ENCODE measurements around the gene CACNA1G.

The CACNA1G gene

DNA sequence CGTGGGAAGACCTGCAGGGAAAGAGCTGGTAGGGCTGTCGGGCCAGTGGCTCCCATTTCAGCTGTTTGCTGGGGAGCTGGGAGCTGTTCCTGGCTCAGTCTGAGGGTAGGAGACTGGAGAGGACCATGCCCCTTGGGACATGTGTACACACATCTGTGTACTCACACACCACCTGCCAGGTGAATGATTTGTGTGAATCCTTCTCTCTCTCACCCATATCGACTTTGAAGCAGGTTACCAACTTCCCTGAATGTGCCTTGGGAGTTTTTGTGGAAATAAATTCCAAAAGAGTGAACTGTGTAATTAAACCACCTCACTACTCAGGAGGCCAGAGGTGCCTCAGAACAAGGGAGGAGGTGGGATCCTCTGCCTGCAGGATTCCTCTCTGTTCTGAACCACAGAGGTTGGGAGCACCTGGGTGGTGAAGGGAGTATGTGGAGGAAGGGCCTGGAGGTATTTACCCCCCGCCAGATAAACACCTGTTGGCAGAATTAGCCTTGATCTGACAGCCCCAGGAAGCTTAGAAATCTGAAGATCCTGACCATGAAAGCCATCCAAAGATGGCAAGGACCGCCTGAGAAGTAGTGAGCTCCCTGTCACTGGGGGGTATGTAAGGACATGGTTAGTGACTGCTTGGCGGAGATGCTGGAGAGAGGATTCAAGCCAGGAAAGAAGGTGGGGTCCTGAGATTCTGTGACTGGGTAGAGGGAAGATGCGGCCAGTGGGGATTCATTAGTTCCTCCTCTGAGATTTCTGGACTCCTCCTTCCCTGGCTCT lies 77.5 kb downstream of the CACNA1G start:
- H3K4me3 ChIP-seq (ENCODE audit: low read depth, low read length): no peak overlapping the region
- no peak for DNase-seq (ENCODE audit: low read depth)

DNA sequence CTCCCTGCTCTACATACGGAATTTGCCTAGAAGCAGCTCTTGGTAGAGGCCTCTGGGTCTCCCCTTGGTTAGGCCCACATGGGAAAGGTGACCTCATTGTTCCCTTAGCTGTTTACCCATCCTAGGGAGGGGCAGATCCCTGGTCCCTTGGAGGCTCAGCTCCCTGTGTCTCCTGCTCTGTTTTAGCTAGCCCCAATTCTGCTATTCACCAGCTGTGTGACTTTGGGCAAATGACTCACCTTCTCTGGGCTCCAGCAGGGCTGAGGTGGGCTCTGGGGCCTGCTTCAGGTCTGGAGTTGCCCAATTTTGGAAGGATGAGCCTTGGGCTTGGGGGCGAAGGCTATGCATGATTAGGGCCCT lies 78.1 kb downstream of the CACNA1G start:
- H3K4me3 ChIP-seq (ENCODE audit: low read depth, low read length): no peak overlapping the region
- DNase-seq (ENCODE audit: low read depth): no peak

DNA sequence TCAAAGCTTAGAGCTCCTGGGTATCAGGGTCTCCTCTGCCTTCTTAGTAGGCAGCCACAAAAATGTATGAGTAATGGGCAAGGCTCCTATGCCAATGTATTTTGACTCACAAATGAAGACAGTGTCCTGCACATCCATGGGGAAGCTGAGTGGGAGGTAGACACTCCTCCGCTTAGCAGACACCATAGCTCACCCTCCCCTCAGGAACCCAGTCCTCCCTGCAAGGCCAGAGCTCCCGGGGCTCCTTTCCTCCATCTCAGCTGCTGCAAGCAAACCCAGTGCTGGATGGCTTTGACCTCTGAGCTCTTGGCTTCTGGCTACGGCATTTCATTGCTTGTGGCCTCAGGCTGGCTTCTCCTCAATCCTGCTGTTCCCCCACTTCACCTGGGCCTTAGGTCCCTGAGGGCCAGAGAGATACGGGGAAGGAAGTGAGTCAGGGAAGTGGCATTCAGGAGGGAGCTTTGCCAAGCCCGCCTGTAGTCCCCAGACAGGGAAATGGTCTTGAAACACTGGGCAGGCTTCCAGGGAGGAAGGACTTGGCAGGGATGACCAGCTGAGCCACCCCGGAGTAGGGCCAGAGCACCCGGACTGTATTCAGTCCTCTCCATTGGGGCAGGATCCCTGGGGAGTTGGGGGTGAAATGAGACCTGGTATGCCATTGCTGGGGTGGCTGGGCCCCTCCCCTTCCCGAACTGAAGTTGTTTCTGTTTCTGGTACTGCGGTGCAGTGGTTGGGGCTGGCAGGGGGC lies 78.6 kb downstream of the CACNA1G start:
- DNase-seq (ENCODE audit: low read depth): peak; percentile 94
- H3K4me3 ChIP-seq (ENCODE audit: low read depth, low read length): no peak overlapping the region

DNA sequence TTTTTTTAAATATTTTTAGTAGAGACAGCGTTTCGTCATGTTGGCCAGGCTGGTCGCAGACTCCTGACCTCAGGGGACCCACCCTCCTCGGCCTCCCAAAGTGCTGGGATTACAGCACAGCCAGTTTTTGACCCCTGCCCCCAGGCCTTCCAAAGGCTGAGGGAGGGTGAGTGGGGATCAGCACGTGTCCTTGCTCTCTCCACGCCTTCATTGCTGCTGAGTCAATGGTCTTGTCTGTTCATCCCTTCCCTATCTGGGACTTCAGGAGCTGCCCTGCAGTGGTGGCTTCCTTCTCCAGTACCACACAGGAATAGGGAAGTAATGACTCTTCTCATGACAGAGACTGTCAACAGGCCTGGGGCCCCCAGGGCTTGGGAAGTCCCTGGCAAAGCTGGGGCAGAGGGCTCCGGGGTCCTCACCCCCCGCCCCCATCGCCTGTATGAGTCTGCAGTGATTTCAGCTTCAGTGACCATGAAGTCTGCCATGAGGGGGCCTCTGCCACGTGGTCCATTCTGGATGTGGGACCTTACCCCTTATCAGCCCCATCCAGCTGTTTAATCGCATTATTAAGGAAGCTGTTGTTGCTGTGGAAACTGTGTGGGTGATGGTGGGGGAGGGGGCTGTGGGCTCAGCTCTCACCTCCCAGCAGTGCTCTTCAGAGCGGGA lies 80.3 kb downstream of the CACNA1G start:
- DNase-seq (ENCODE audit: low read depth): no peak
- H3K4me3 ChIP-seq (ENCODE audit: low read depth, low read length): no peak overlapping the region

DNA sequence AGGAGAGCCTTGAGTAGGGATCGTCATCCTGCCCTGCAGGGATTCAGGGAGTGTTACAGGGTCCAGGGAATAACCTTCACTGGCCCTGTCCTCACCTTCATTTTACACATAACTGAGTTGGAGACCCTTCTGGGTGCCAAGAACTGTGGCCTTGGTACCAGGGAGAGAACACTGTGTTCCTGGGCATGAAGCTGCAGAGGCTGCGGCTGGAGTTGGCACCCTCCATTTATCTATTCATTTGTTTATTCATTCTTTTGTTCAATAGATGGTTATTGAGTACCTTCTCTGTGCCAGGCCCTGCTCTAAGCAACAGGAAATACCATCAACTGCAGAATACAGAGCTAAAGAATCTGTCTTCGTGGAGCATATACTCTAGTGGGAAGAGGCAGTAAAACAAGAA lies 80.8 kb downstream of the CACNA1G start:
- no peak overlapping the region for H3K4me3 ChIP-seq (ENCODE audit: low read depth, low read length)
- DNase-seq (ENCODE audit: low read depth): no peak

DNA sequence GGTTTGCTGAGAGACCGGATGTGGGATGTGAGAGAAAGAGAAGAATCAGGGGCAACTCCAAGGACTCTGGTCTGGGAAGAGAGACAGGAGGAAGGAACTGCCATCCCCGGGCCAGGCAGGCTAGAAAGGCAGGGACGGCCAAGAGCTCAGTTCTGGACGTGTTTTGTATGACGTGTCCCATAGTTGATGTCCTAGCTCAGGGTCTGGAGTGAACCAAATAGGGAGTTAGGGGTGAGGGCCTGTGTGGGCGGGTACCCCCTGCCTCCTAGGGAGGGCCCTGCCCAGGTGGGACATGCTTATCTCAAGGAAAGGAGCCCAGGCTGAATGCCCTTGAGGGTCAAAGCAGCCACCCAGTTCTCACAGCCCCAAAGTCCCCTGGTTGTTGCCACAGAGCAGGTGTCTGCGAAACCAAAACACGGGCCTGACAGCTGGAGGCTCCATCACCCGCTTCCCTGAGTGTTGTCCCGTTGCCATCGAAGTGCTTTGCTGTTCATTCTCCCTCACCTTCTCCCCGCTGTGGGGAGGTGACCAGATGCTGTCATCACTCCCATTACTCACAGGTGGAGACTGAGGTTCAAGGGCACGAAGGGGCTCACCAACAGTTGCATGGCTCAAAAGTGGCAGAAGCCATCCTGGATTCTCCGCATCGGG lies 81.7 kb downstream of the CACNA1G start:
- no peak for DNase-seq (ENCODE audit: low read depth)
- H3K4me3 ChIP-seq (ENCODE audit: low read depth, low read length): no peak overlapping the region

DNA sequence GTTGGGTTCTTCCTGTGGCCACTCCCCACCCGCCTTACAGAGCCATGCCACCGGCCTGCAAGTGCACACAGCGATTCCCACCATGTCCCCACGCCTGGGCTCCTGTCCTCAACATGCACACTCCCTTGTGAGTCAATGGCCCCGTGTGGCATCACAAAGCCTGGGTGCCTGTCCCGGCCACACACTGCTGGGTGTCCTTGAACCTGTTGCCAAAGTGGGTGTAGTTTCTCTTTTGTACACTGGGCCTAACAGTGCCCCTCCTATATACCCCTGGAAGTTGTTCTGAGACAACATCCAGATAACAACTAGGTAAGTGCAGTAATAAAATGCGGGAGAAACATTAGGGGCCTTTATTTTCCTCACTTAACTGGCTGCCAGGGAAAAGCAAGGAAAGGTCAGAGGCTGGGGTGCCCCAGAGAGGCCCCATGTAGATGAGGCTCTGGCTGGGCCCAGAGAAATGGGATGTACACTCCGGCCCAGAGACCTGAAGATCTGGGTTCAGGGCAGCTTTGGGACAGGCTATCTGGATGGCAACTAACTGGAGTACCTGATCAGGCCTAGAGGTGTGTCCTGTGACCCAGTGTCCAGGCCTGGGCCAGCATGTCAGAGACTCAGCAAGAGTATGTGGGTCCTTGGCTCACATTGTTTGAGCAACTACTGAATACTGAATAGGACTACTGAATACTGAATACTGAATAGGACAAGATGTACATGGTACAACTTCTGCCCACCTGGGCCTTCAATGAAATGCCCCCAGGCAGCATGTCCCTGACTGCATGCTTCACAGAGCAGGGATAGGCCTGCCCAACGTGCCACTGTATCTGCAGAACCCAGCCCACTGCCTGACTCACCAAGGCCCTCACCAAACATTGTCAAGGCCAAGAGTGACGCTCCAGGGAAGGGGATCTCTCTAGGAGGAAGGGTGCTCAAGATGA lies 82.5 kb downstream of the CACNA1G start:
- H3K4me3 ChIP-seq (ENCODE audit: low read depth, low read length): no peak overlapping the region
- no peak for DNase-seq (ENCODE audit: low read depth)

DNA sequence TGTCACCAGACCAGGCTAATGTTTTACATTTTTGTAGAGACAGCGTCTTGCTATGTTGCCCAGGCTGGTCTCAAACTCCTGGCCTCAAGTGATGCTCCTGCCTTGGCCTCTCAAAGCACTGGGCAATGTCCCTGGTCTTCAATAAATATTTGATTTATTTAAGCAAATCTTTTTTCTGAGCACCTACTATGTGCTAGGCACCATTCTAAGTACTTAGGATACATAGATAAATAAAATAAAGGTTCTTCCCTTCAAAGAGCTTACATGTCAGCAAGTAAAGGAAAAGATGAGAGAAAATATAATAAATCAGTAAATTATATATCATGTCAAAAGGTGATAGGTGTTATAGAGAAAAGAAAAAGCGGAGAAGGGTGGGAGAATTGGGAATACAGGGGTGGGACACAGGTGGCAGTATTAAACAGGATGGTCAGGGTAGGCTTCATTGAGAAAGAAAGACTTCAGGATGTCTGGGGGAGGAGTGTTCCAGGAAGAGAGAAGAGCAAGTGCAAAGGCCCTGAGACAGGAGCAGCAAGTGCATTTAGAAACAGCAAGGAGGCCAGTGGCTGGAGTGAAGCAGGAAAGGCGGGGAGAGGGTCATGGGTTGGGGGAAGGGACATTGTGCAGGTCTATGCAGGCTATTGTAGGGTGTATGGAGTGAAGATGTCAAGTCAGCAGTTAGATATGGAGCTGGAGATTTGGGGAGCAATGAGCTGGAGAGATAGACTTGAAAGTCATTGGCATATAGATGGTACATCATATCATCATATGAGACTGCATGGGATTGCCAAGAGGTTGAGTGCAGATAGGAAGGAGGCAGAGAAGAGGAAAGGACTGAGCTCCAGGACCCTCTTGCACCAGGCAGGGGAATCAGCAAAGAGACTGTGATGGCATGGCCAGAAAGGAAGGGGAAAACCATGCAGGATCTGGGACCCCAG lies 85.5 kb downstream of the CACNA1G start:
- H3K4me3 ChIP-seq (ENCODE audit: low read depth, low read length): no peak overlapping the region
- DNase-seq (ENCODE audit: low read depth): no peak

DNA sequence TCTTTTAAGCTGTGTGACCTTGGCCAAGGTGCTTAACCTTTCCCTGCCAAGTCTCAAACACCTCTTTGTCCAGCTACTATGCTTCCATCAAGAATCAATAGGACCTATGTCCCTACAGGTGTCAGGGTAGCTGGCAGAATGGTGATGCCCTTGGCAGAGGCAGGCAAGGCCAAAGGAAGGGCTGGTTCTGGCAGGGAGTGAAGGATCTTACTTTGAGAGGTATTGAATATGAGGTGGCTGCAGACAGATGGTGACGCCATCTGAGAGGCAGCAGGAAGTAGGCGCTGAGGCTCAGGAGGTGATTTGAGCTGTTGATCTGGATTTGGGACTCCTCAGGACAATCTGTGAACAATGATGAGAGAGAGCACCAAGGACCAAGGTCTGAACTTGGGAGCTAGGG lies 86.7 kb downstream of the CACNA1G start:
- H3K4me3 ChIP-seq (ENCODE audit: low read depth, low read length): no peak overlapping the region
- no peak for DNase-seq (ENCODE audit: low read depth)

DNA sequence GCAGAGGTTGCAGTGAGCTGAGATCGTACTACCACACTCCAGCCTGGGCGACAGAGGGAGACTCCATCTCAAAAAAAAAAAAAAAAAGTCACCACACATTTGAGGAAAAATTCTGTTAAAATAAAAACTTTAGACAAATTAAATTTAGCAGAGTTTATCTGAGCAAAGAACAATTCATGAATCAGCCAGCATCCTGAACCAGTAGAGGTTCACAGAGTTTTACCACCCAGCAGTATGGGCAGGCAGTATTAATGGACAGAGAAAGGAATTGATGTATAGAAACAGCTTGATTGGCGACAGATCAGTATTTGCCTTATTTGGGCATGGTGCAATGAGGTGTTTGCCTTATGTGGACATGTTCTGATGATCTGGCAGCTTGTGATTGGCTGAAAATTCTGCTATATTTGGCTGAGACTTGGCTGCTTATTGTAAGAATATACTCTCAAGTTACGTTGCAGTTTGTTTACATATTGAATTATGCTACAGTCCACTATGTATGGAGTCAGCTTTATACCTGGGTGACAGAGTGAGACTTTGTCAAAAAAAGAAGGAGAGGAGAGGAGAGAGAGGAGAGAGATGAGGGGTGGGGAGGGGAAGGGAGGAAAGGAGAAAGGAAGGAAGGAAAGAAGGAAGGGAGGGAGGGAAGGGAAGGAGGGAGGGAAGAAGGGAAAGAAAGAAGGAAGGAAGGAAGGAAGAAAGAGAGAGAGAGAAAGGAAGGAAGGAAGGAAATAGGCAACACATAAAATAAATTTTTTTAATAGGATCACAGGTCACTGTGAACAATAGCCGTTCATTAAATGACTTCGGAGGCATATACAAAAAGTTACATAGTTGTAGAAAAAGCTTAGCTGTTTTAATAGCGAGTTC lies 88.8 kb downstream of the CACNA1G start:
- no peak overlapping the region for H3K4me3 ChIP-seq (ENCODE audit: low read depth, low read length)
- DNase-seq (ENCODE audit: low read depth): no peak

DNA sequence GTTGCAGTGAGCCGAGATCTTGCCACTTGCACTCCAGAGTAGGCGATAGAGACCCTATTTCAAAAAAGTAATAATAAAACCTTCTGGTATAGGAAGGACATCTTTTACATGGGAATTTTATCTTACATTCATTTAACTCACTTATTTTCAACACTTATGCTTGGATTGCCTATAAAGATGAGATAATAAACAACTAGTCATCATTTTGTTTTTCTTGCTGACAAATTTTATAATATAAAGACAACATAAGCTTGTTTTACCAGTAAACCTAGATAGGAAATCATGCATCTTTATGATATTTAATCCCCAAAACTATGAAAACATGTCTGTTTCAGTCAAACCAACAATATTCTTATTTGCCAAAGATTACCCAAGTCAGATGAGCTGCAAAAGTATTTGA lies 91.1 kb downstream of the CACNA1G start:
- H3K4me3 ChIP-seq (ENCODE audit: low read depth, low read length): no peak overlapping the region

DNA sequence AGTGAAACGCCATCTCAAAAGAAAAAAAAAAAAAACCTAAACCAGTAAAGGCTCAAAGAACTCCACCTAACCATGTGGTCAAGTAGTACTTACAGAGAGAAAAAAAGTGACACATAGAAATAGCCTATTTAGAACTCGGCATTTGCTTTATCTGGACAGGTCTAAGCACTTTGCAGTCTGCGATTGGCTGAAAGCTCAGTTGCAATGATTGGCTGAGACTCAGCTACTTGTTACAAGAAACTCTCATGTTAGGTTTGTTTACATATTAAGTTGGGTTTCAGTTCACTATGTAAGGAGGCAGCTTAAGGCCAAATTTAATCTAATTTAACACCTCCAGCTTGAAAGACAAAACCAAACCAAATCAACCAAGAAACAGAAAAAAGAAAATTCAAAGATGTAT lies 93.2 kb downstream of the CACNA1G start:
- DNase-seq (ENCODE audit: low read depth): no peak
- H3K4me3 ChIP-seq (ENCODE audit: low read depth, low read length): no peak overlapping the region

More for the DNA sequence above, 91.1 kb downstream of the CACNA1G start:
- no peak for DNase-seq (ENCODE audit: low read depth)

DNA sequence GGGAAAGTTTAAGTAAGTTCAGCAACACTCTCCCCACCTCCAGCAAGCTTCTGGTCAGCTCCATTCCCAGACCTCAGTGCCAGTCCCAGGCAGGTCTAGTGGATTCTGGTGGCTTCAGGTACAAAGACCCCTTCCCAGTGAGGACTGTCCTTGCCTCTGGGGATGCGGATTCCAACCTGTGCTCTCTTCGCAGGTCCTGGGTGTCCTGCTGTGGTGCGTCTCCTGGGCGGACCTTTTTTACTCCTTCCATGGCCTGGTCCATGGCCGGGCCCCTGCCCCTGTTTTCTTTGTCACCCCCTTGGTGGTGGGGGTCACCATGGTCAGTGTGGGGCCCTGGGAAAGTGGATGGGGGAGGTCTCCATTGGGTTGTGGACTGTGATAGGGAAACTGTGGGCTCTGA lies 96.0 kb downstream of the CACNA1G start:
- no peak overlapping the region for H3K4me3 ChIP-seq (ENCODE audit: low read depth, low read length)
- no peak for DNase-seq (ENCODE audit: low read depth)

DNA sequence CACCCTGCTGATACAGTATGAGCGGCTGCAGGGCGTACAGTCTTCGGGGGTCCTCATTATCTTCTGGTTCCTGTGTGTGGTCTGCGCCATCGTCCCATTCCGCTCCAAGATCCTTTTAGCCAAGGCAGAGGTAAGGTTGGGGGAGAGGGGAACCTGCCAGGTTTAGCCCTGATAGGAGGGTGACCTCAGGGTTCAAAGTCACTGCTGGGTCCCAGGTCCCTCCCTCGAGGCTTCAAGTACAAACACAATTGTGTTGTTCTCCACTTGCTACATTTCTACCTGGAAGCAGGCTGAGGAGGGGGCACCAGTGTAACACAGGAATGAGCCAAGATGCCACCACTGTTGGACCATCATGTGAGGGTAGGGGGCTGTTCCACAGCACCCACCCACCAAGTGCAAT lies 96.5 kb downstream of the CACNA1G start:
- no peak overlapping the region for H3K4me3 ChIP-seq (ENCODE audit: low read depth, low read length)
- no peak for DNase-seq (ENCODE audit: low read depth)

DNA sequence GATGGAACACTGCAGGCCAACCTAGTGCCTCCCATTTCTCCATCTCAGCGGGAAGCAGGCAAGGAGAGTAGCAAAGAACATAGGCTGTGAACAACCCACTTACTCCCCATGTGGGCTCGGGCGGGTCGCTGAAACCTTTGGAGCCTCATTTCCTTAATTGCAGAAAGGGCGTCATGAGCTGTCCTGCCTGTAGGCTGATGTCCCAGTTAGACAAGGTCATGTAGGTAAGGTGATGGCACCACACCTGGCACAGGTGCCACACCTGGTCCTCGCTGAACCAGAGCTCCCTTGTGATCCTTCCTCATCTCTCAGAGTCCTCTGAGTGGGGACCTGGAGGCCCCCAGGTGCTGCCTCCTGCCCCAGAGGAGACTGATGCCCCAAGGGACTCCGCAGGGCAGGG lies 97.1 kb downstream of the CACNA1G start:
- no peak for DNase-seq (ENCODE audit: low read depth)
- H3K4me3 ChIP-seq (ENCODE audit: low read depth, low read length): no peak overlapping the region

DNA sequence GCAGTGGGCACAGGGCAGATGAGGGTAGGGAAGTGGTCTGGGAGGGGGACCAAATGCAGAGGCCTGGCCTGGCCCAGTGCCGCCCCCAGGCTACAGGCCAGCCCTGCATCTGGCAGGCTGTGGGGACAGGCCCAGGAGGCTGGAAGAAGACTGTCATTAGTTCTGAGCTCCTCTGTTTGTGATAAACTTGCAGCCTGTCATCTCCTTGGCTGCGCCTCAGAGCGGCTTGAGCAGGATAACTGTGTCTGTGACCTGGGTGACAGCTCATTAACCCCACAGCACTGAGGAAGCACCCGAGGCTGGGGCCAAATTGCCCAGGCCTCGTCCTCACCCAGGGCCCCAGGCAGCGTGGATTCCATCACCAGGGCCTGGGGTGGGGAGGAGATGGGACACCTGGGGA lies 98.1 kb downstream of the CACNA1G start:
- H3K4me3 ChIP-seq (ENCODE audit: low read depth, low read length): no peak overlapping the region
- DNase-seq (ENCODE audit: low read depth): no peak

DNA sequence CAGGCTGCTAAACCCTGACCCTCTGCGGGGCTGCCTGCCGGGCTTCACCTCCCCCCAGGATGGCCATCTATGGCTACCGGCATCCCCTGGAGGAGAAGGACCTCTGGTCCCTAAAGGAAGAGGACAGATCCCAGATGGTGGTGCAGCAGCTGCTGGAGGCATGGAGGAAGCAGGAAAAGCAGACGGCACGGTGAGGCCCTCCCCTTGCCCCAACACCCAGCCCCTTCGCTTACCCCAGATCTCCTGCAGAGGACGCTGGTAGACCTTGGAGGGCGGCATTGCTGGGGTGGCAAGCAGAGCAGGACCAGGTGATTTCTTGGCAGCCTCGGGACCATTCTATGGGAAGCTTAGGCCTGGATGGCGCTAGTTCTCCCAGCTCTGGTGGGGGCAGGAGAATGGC lies 98.7 kb downstream of the CACNA1G start:
- no peak overlapping the region for H3K4me3 ChIP-seq (ENCODE audit: low read depth, low read length)
- no peak for DNase-seq (ENCODE audit: low read depth)

All from skeletal muscle cell (primary cell).